OCI-LY3 (cell line): ENCODE results near the gene RNF166.

ENCODE experiments used
- H2AFZ ChIP-seq: fragments of 200-600, 300-600 bp; shearing (Covaris generic); 2 replicates; pipeline ENCODE4 v1.6.0; 2014; ENCODE audit warnings: antibody characterized with exemption, low read depth, low read length
- H3K27ac ChIP-seq: fragments of 200-600, 300-600 bp; sonication (generic); 2 replicates; pipeline ENCODE4 v1.5.1; 2014; ENCODE audit warnings: mild to moderate bottlenecking, low read length, moderate library complexity, mixed read lengths
- H3K27me3 ChIP-seq: fragments of 200-600, 300-600 bp; sonication (generic); 2 replicates; pipeline ENCODE4 v1.6.1; 2014; ENCODE audit warnings: low read depth, low read length, mixed read lengths
- H3K36me3 ChIP-seq: fragments of 200-600, 300-600 bp; sonication (generic); replicated peaks from 2 replicates; pipeline ENCODE3; 2014; ENCODE audit warnings: low read depth, low read length, mixed read lengths
- H3K4me1 ChIP-seq: fragments of 300-600, 200-600 bp; sonication (generic); 2 replicates; pipeline ENCODE4 v1.6.1; 2014; ENCODE audit warnings: low read length, mixed read lengths
- H3K4me2 ChIP-seq: fragments of 200-600, 300-600 bp; sonication (generic); 2 replicates; pipeline ENCODE4 v1.6.1; 2014; ENCODE audit warnings: low read length, mixed read lengths
- H3K4me3 ChIP-seq: fragments of 300-600, 200-600 bp; sonication (generic); 2 replicates; pipeline ENCODE4 v1.5.1; 2014; ENCODE audit warnings: antibody characterized with exemption, mild to moderate bottlenecking, low read length, moderate library complexity
- H3K79me2 ChIP-seq: fragments of 300-600, 200-600 bp; shearing (Covaris generic); 2 replicates; pipeline ENCODE4 v1.6.1; 2014; ENCODE audit warnings: mild to moderate bottlenecking, low read length, mixed read lengths
- H3K9ac ChIP-seq: fragments of 300-600, 200-600 bp; shearing (Covaris generic); 2 replicates; pipeline ENCODE4 v1.6.0; 2014; ENCODE audit warnings: mild to moderate bottlenecking, low read length, moderate library complexity
- H3K9me3 ChIP-seq: fragments of 200-600, 300-600 bp; shearing (Covaris generic); 2 replicates; pipeline ENCODE4 v1.6.1; 2014; ENCODE audit warnings: low read length, mixed read lengths; ENCODE audit not compliant: insufficient read depth
- H4K20me1 ChIP-seq: fragments of 200-600, 300-600 bp; sonication (generic); 2 replicates; pipeline ENCODE4 v1.6.1; 2016; ENCODE audit warnings: low read length, mixed read lengths; ENCODE audit not compliant: insufficient read depth
- CTCF ChIP-seq: fragments of 200-600, 300-600 bp; sonication (generic); IDR thresholded peaks from 2 replicates; pipeline ENCODE4 v1.5.1; 2014; ENCODE audit warnings: antibody characterized with exemption, low read length, low read depth
- EZH2phosphoT487 ChIP-seq: fragments of 200-600 bp; shearing (Covaris generic); IDR thresholded peaks from 2 replicates; pipeline ENCODE4 v1.6.1; 2018; ENCODE audit warnings: antibody characterized with exemption, mixed run types, low read depth

RNF166 gene

GRCh38 chr16:88659160-88659559, 47.0 kb downstream of the RNF166 start:
- H2AFZ ChIP-seq = no peak overlapping the region
- TF ChIP-seq EZH2phosphoT487 (no peak), CTCF (no peak)
- peaks cover 33% of the 10 kb centered on the region for H4K20me1 ChIP-seq
- H3K4me3 ChIP-seq = no peak overlapping the region
- peaks cover 48% of the 10 kb centered on the region for H3K79me2 ChIP-seq
- H3K9ac ChIP-seq = no peak overlapping the region
- H3K27me3 ChIP-seq = no peaks in the 10 kb centered on the region
- no peaks in the 10 kb centered on the region for H3K9me3 ChIP-seq
- peaks cover 11% of the 10 kb centered on the region for H3K4me1 ChIP-seq
- peaks cover 44% of the 10 kb centered on the region for H3K36me3 ChIP-seq
- H3K27ac ChIP-seq = no peak overlapping the region
- H3K4me2 ChIP-seq = no peak overlapping the region

- no peak overlapping the region for H3K4me2 ChIP-seq
- peaks cover 33% of the 10 kb centered on the region for H4K20me1 ChIP-seq
- peaks cover 44% of the 10 kb centered on the region for H3K36me3 ChIP-seq
- H2AFZ ChIP-seq = no peak overlapping the region
- H3K27me3 ChIP-seq = no peaks in the 10 kb centered on the region
- no peak overlapping the region for H3K4me3 ChIP-seq
- no peak overlapping the region for H3K27ac ChIP-seq
- H3K9ac ChIP-seq = no peak overlapping the region
- H3K9me3 ChIP-seq = no peaks in the 10 kb centered on the region
- H3K4me1 ChIP-seq = peaks cover 8% of the 10 kb centered on the region
- peaks cover 48% of the 10 kb centered on the region for H3K79me2 ChIP-seq
- TF ChIP-seq CTCF (no peak), EZH2phosphoT487 (no peak)
Observed at GRCh38 chr16:88658714-88659113, 47.5 kb downstream of the RNF166 start.

GRCh38 chr16:88657371-88657770, 48.8 kb downstream of the RNF166 start:
- Histone ChIP-seq H3K27me3 (no peaks in the 10 kb centered on the region), H3K4me2 (no peak overlapping the region), H3K27ac (no peak overlapping the region), H3K9ac (no peak overlapping the region), H3K4me1 (peaks cover 11% of the 10 kb centered on the region), H3K79me2 (peaks cover 43% of the 10 kb centered on the region), H3K4me3 (no peak overlapping the region), H3K9me3 (no peaks in the 10 kb centered on the region), H2AFZ (no peak overlapping the region), H3K36me3 (peaks cover 53% of the 10 kb centered on the region), H4K20me1 (peaks cover 33% of the 10 kb centered on the region)
- TF ChIP-seq EZH2phosphoT487 = no peak
- TF ChIP-seq CTCF = no peak

GRCh38 chr16:88656291-88656980, 49.8 kb downstream of the RNF166 start:
- H4K20me1 ChIP-seq = peaks cover 32% of the 10 kb centered on the region
- TF ChIP-seq EZH2phosphoT487 (no peak), CTCF (no peak)
- H3K9ac ChIP-seq = no peak overlapping the region
- H3K27me3 ChIP-seq = no peaks in the 10 kb centered on the region
- peaks cover 35% of the 10 kb centered on the region for H3K79me2 ChIP-seq
- H3K9me3 ChIP-seq = no peaks in the 10 kb centered on the region
- peaks cover 55% of the 10 kb centered on the region for H3K36me3 ChIP-seq
- no peak overlapping the region for H3K4me3 ChIP-seq
- H3K27ac ChIP-seq = no peak overlapping the region
- no peak overlapping the region for H2AFZ ChIP-seq
- H3K4me2 ChIP-seq = no peak overlapping the region
- H3K4me1 ChIP-seq = peaks cover 18% of the 10 kb centered on the region
